Measurements from ENCODE around the gene HCST.

HCST gene

DNA sequence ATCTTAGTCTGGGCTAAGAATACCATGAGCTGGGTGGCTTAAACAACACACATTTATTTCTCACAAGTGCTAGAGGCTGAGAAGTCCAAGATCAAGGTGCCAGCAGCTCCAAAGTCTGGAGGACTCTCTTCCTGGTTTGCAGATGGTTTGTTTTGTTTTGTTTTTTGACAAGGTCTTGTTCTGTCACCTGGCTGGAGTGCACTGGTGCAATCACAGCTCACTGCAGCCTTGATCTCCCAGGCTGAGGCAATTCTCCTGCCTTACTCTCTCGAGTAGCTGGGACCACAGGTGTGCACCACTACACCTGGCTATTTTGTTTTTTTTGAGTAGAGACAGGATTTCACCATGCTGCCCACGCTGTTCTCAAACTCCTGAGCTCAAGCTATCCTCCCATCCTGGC lies 18.4 kb upstream of the HCST start:
- TF ChIP-seq CTCF (conservative IDR thresholded peaks at IDR 0.05; ENCODE audit: low read depth, low read length): no peak
- no peak overlapping the region for H3K4me3 ChIP-seq (IDR thresholded peaks at IDR 0.05; ENCODE audit: insufficient read depth, low read depth, low read length)
- H3K36me3 ChIP-seq (ENCODE audit: insufficient read depth): no peaks in the 10 kb centered on the region

GRCh38 chr19:35885225-35885738 lies 17.0 kb upstream of the HCST start:
- Histone ChIP-seq H3K4me3 (IDR thresholded peaks at IDR 0.05; ENCODE audit: insufficient read depth, low read depth, low read length) (no peak overlapping the region), H3K9ac (no peak overlapping the region), H3K4me1 (ENCODE audit: low read depth, poor library complexity, severe bottlenecking) (peaks cover 5% of the 10 kb centered on the region), H3K27me3 (ENCODE audit: insufficient read depth, low read depth) (peaks cover 5% of the 10 kb centered on the region; the same call in 1 of the 2 replicates), H3K79me2 (ENCODE audit: insufficient read depth, low read depth) (no peaks in the 10 kb centered on the region), H3K27ac (no peak overlapping the region), H2AFZ (ENCODE audit: low read depth) (no peak overlapping the region), H4K20me1 (ENCODE audit: insufficient read depth) (no peaks in the 10 kb centered on the region), H3K4me2 (no peak overlapping the region), H3K36me3 (ENCODE audit: insufficient read depth) (no peaks in the 10 kb centered on the region)
- TF ChIP-seq CTCF (conservative IDR thresholded peaks at IDR 0.05; ENCODE audit: low read depth, low read length): no peak

More for the DNA sequence above, 18.4 kb upstream of the HCST start:
- H3K27ac ChIP-seq: no peak overlapping the region
- no peak overlapping the region for H2AFZ ChIP-seq (ENCODE audit: low read depth)
- H4K20me1 ChIP-seq (ENCODE audit: insufficient read depth): no peaks in the 10 kb centered on the region
- H3K4me1 ChIP-seq (ENCODE audit: low read depth, poor library complexity, severe bottlenecking): peaks cover 9% of the 10 kb centered on the region
- H3K4me2 ChIP-seq: no peak overlapping the region
- H3K9ac ChIP-seq: no peak overlapping the region
- no peaks in the 10 kb centered on the region for H3K79me2 ChIP-seq (ENCODE audit: insufficient read depth, low read depth)
- H3K27me3 ChIP-seq (ENCODE audit: insufficient read depth, low read depth): peaks cover 15% of the 10 kb centered on the region; the same call in 1 of the 2 replicates

DNA sequence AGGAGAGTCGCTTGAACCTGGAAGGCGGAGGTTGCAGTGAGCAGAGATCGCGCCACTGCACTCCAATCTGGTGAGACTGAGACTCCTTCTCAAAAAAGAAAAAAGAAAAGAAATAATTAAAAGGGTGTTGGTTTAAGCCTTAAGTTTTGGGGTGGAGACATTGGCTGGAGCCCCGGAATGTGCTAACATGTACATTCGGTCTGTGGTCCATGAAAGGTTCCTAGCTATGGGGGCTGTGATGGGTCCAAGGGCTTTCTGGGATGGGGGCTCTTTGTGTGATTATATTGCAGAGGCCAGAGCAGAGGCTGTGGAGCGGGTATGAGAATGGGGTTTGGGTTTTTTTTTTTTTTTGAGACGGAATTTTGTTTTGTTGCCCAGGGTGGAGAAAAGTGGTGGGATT lies 16.4 kb upstream of the HCST start:
- no peak overlapping the region for H2AFZ ChIP-seq (ENCODE audit: low read depth)
- H3K4me2 ChIP-seq: no peak overlapping the region
- H3K27me3 ChIP-seq (ENCODE audit: insufficient read depth, low read depth): peaks cover under 1% of the 10 kb centered on the region; the same call in 1 of the 2 replicates
- no peak for TF ChIP-seq CTCF (conservative IDR thresholded peaks at IDR 0.05; ENCODE audit: low read depth, low read length)
- H3K9ac ChIP-seq: no peak overlapping the region
- H3K4me3 ChIP-seq (IDR thresholded peaks at IDR 0.05; ENCODE audit: insufficient read depth, low read depth, low read length): no peak overlapping the region
- no peaks in the 10 kb centered on the region for H3K36me3 ChIP-seq (ENCODE audit: insufficient read depth)
- no peaks in the 10 kb centered on the region for H4K20me1 ChIP-seq (ENCODE audit: insufficient read depth)
- H3K4me1 ChIP-seq (ENCODE audit: low read depth, poor library complexity, severe bottlenecking): peaks cover 5% of the 10 kb centered on the region
- no peaks in the 10 kb centered on the region for H3K79me2 ChIP-seq (ENCODE audit: insufficient read depth, low read depth)
- no peak overlapping the region for H3K27ac ChIP-seq

DNA sequence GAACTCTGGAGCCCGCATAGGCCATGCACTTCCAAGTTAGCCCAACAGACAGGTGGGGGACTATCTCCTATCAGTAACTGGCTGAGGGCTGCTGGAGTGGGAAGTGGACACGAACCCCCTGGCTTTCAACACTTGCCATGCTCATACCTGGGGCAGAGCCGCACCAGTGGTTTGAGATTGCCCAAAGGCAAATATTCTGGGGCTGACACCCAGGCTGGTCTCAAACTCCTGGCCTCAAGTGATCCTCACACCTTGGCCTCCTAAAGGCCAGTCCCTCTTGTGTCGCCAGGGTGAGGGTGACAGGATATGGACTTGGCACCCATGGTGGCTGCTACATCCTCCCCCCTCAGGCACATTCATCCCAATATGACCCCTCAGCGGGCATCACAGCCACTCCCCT lies 15.1 kb upstream of the HCST start:
- H3K9ac ChIP-seq: no peak overlapping the region
- H3K79me2 ChIP-seq (ENCODE audit: insufficient read depth, low read depth): no peaks in the 10 kb centered on the region
- no peaks in the 10 kb centered on the region for H3K36me3 ChIP-seq (ENCODE audit: insufficient read depth)
- H3K4me1 ChIP-seq (ENCODE audit: low read depth, poor library complexity, severe bottlenecking): peaks cover 4% of the 10 kb centered on the region
- no peak for TF ChIP-seq CTCF (conservative IDR thresholded peaks at IDR 0.05; ENCODE audit: low read depth, low read length)
- H3K27ac ChIP-seq: no peak overlapping the region
- no peak overlapping the region for H2AFZ ChIP-seq (ENCODE audit: low read depth)
- H3K4me2 ChIP-seq: no peak overlapping the region
- H3K4me3 ChIP-seq (IDR thresholded peaks at IDR 0.05; ENCODE audit: insufficient read depth, low read depth, low read length): no peak overlapping the region
- no peaks in the 10 kb centered on the region for H4K20me1 ChIP-seq (ENCODE audit: insufficient read depth)
- no peaks in the 10 kb centered on the region; the same call in 1 of the 2 replicates for H3K27me3 ChIP-seq (ENCODE audit: insufficient read depth, low read depth)

Measured in KMS-11 (cell line).